ENCODE measurements around the gene ABCG4. TPM values are rescaled to one million over a fixed set of nuclear protein-coding genes. Genes with fewer than 3 reads are reported as not detected.

ABCG4 gene
- total and polyA plus RNA-seq, 2 of the 8 experiments (the other 6 are each of a cell fraction or from before 2014, with no cell fraction given): 1.8 to 2.3 TPM

DNA sequence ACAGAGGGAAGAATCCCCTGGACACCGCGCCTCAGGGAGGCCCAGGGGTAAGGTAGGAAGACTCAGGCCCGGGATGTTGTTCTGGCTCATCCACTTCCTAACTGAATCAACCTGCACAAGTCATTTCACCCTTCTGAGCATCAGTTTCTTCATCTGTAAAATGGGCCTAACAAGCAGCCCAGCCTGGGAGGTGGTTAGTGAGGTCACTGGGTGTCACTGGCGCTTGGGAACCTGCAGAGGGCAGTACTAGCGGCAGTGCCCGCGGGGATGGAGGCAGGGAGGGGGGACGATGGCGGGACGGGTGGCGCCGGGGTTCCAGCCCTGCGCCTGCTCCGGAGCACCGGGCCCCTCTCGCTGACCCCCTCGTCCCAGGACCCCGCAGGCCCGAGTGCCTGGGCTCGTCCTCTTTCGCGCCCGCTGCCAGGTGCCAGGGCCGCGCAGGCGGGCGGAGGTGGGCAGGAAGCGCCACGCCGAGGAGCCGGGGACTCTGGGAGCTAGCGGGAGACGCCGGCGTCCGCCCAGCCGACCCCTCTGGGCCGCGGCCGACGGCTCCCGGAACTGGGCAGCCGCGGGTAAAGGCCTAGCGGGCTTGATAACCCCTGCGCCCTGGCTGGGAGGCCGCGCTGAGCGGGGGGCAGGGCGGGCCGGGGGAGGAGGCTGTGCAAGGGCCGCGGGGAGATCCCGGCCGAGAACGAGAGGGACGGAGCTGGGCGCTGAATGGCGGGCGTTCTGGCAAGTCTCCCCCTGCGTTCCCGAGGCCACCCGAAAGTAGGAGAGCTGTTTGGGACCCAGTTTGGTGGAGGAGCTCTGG lies 19.8 kb downstream of the ABCG4 start, which contains the start of gene NLRX1 (continued):
- TF ChIP-seq HDAC6 (IDR thresholded peaks at IDR 0.05; ENCODE audit: low read depth, low read length): no peak
- TF ChIP-seq HDAC2 (IDR thresholded peaks at IDR 0.05; ENCODE audit: borderline replicate concordance in 1 of 2, low read depth in 2 of 2, low read length in 2 of 2): peak; percentile 39 to 100; a peak in 2 of 4 replicates
- 0 out of 2 replicates have a peak, but pooled peaks have one; percentile 27 for TF ChIP-seq GABPA (IDR thresholded peaks at IDR 0.05; ENCODE audit: borderline replicate concordance, insufficient read depth, low read length)
- TF ChIP-seq EGR1 (IDR thresholded peaks at IDR 0.05; ENCODE audit: borderline replicate concordance, low read depth, low read length): peak; percentile 11; the same call in 1 of the 2 replicates
- peak in 1 of 2 experiments; percentile 55; a peak in 1 of 4 replicates for TF ChIP-seq SIN3A (conservative IDR thresholded peaks at IDR 0.05 in 1 of 2, IDR thresholded peaks at IDR 0.05 in 1 of 2; ENCODE audit: low read depth in 1 of 2, low read length in 2 of 2)
- TF ChIP-seq TAF7 (optimal IDR thresholded peaks at IDR 0.05; ENCODE audit: borderline replicate concordance, low read depth, low read length): peak; percentile 76
- TF ChIP-seq POLR2AphosphoS5 (IDR thresholded peaks at IDR 0.05; ENCODE audit: low read depth, low read length): peak; percentile 48; the same call in 1 of the 2 replicates
- no peak for TF ChIP-seq SIX5 (IDR thresholded peaks at IDR 0.05; ENCODE audit: low read depth, low read length)
- TF ChIP-seq KDM1A (IDR thresholded peaks at IDR 0.05; ENCODE audit: borderline replicate concordance, low read length): peak; percentile 100
- peak; percentile 70; the same call in 1 of the 2 replicates for TF ChIP-seq RBBP5 (IDR thresholded peaks at IDR 0.05; ENCODE audit: borderline replicate concordance, low read depth, low read length)
- TF ChIP-seq CEBPB (IDR thresholded peaks at IDR 0.05; ENCODE audit: low read depth, low read length): no peak
- TF ChIP-seq SRF (IDR thresholded peaks at IDR 0.05; ENCODE audit: low read depth, low read length): no peak
- peak; percentile 12; the same call in 1 of the 2 replicates for TF ChIP-seq TCF12 (IDR thresholded peaks at IDR 0.05; ENCODE audit: low read depth, low read length)
- TF ChIP-seq POU5F1 (IDR thresholded peaks at IDR 0.05; ENCODE audit: low read depth, low read length): no peak
- TF ChIP-seq RAD21 (IDR thresholded peaks at IDR 0.05 in 1 of 2, conservative IDR thresholded peaks at IDR 0.05 in 1 of 2; ENCODE audit: low read depth in 2 of 2, low read length in 2 of 2): peak; percentile 43 to 62; a peak in 3 of 4 replicates
- peak; percentile 49; the same call in 1 of the 2 replicates for TF ChIP-seq TEAD4 (IDR thresholded peaks at IDR 0.05; ENCODE audit: low read depth, low read length)
- no peak for TF ChIP-seq MAFK (IDR thresholded peaks at IDR 0.05; ENCODE audit: low read depth, low read length)
- no peak for TF ChIP-seq SIRT6 (IDR thresholded peaks at IDR 0.05; ENCODE audit: low read length)
- no peak for TF ChIP-seq CHD1 (IDR thresholded peaks at IDR 0.05; ENCODE audit: low read depth, low read length)
- TF ChIP-seq, protein P1, sequence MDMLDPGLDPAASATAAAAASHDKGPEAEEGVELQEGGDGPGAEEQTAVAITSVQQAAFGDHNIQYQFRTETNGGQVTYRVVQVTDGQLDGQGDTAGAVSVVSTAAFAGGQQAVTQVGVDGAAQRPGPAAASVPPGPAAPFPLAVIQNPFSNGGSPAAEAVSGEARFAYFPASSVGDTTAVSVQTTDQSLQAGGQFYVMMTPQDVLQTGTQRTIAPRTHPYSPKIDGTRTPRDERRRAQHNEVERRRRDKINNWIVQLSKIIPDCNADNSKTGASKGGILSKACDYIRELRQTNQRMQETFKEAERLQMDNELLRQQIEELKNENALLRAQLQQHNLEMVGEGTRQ (IDR thresholded peaks at IDR 0.05; ENCODE audit: low read length): no peak

Data from H1 (cell line).